Suprapubic skin (tissue), 4 donors: ENCODE measurements around the gene SPG7.

Source experiments
- CTCF ChIP-seq, 2 donors: fragments of 200-600 bp in 1 of 2; fragments of 450-650 bp in 1 of 2; sonication (generic) in 1 of 2; IDR thresholded peaks; one replicate each; pipeline ENCODE4 v1.5.1; 2016 to 2019; ENCODE audit warnings: antibody characterized with exemption in 2 of 2, mild to moderate bottlenecking in 1 of 2, moderate library complexity in 1 of 2
- EP300 ChIP-seq: sonication (generic); formaldehyde crosslinking; IDR thresholded peaks from one replicate; pipeline ENCODE4 v1.6.1; 2017; ENCODE audit warnings: antibody characterized with exemption
- POLR2A ChIP-seq, 2 donors: fragments of 450-650 bp; IDR thresholded peaks; one replicate each; pipeline ENCODE4 v1.6.1; 2017; ENCODE audit warnings: antibody characterized with exemption in 2 of 2, mild to moderate bottlenecking in 2 of 2, moderate library complexity in 2 of 2
- POLR2AphosphoS5 ChIP-seq, 3 donors: sonication (generic); formaldehyde crosslinking; IDR thresholded peaks; one replicate each; pipeline ENCODE4 v1.6.1; 2017; ENCODE audit warnings: antibody characterized with exemption in 3 of 3

DNA sequence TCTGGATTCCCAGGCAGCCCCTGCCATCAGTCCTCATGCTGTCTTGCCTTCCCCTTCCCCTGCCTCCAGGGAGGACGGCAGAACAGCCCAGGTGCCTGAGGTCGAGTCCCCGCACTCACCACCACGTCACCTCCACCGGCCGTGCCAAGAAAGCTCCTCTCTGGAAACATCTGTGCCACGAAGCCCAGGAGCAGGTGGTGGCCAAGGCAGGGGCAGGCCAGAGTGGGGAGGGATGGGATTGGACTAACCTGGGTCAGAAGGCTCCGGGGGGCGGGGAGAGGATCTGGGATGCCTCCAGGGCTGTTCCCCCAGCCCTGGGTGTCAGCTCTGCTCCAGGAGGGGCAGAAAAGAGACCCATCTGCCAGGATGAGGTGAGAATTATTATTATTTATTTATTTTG, 97.8 kb downstream of the SPG7 start:
- TF ChIP-seq POLR2AphosphoS5 (IDR thresholded peaks at IDR 0.05) (no peak), CTCF (IDR thresholded peaks at IDR 0.05) (no peak), POLR2A (IDR thresholded peaks at IDR 0.05) (no peak), EP300 (no peak)
